ENCODE data around the gene LCP2.

The LCP2 gene

DNA sequence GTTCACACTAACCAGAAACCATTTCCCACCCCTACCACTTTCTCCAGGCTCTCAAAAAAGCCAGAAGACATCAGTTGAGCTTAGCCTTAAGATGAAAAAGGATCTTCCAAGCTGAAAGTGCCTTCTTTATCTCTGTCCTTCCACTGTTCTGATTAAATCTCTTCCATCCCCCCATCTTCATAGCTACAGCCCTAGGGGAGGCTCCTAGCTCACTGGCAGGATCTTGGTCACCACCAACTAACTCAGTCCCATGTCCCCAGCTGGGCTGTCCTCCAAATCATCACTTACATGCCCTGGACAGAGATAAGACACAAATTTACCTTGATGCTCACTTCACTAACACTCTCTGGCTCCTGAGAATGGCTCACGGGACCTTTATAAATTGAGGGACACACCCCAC lies 14.3 kb downstream of the LCP2 start (continued):
- TF ChIP-seq, protein P1, sequence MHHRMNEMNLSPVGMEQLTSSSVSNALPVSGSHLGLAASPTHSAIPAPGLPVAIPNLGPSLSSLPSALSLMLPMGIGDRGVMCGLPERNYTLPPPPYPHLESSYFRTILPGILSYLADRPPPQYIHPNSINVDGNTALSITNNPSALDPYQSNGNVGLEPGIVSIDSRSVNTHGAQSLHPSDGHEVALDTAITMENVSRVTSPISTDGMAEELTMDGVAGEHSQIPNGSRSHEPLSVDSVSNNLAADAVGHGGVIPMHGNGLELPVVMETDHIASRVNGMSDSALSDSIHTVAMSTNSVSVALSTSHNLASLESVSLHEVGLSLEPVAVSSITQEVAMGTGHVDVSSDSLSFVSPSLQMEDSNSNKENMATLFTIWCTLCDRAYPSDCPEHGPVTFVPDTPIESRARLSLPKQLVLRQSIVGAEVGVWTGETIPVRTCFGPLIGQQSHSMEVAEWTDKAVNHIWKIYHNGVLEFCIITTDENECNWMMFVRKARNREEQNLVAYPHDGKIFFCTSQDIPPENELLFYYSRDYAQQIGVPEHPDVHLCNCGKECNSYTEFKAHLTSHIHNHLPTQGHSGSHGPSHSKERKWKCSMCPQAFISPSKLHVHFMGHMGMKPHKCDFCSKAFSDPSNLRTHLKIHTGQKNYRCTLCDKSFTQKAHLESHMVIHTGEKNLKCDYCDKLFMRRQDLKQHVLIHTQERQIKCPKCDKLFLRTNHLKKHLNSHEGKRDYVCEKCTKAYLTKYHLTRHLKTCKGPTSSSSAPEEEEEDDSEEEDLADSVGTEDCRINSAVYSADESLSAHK (tag by site-specific recombination; IDR thresholded peaks at IDR 0.05): no peak
- TF ChIP-seq ZNF10 (tag by site-specific recombination; IDR thresholded peaks at IDR 0.05) (no peak), ZBTB49 (tag by site-specific recombination; IDR thresholded peaks at IDR 0.05; ENCODE audit: low read depth) (no peak), MZF1 (tag by site-specific recombination; IDR thresholded peaks at IDR 0.05; ENCODE audit: borderline replicate concordance) (no peak)

GRCh38 chr5:170280011-170280493 lies 17.5 kb downstream of the LCP2 start:
- ChIA-PET CTCF (interaction anchor here (1.1 kb wide), 1 partner anchor 12 kb away, joined by 4 read pairs; no protein-coding TSS in a partner anchor), POLR2A (no interaction called here)
- no peaks in the 10 kb centered on the region for H3K4me1 ChIP-seq (ENCODE audit: control insufficient read depth, insufficient read depth, low read length)
- H3K36me3 ChIP-seq (ENCODE audit: control insufficient read depth in 2 of 2, insufficient read depth in 1 of 2, low read length in 2 of 2): no peaks in the 10 kb centered on the region
- no peak overlapping the region for H3K27ac ChIP-seq (ENCODE audit: extremely low read depth, low read depth, low read length)
- H3K4me3 ChIP-seq (ENCODE audit: low read depth, low read length): no peak overlapping the region
- TF ChIP-seq ZIC2 (tag by site-specific recombination; IDR thresholded peaks at IDR 0.05): peak; percentile 76
- TF ChIP-seq GLIS1 (tag by site-specific recombination; IDR thresholded peaks at IDR 0.05): peak; percentile 61
- no peak for TF ChIP-seq ZFP3 (tag by site-specific recombination; IDR thresholded peaks at IDR 0.05; ENCODE audit: low read depth)
- no peaks in the 10 kb centered on the region for H3K9me3 ChIP-seq (ENCODE audit: control insufficient read depth, insufficient read depth, low read depth, low read length)

DNA sequence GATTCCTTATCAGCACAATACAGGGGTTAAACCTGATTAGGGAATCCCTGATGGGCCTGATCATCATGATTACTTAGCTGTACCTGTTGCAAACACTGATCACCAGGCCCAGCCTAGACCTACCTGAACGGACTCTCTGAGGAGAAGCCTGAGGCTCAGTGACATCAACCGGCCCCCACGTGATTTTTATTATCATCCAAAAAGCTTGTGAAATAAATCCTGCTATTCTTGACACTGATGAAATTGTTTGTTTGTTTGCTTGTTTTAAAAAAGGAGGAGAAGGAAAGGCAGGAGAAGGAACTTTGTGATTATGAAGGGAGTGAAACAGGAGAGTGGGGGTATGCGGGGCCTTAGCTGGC lies 18.1 kb downstream of the LCP2 start:
- no peak overlapping the region for H3K27ac ChIP-seq (ENCODE audit: extremely low read depth, low read depth, low read length)
- no peak overlapping the region for H3K4me3 ChIP-seq (ENCODE audit: low read depth, low read length)
- H3K4me1 ChIP-seq (ENCODE audit: control insufficient read depth, insufficient read depth, low read length): no peaks in the 10 kb centered on the region
- TF ChIP-seq ZNF514 (tag by site-specific recombination; IDR thresholded peaks at IDR 0.05): no peak
- no peak for TF ChIP-seq ZNF843 (tag by site-specific recombination; IDR thresholded peaks at IDR 0.05)
- 0 out of 2 replicates have a peak, but pooled peaks have one; percentile 45 for TF ChIP-seq SCRT2 (tag by site-specific recombination; IDR thresholded peaks at IDR 0.05)
- TF ChIP-seq, protein P2, sequence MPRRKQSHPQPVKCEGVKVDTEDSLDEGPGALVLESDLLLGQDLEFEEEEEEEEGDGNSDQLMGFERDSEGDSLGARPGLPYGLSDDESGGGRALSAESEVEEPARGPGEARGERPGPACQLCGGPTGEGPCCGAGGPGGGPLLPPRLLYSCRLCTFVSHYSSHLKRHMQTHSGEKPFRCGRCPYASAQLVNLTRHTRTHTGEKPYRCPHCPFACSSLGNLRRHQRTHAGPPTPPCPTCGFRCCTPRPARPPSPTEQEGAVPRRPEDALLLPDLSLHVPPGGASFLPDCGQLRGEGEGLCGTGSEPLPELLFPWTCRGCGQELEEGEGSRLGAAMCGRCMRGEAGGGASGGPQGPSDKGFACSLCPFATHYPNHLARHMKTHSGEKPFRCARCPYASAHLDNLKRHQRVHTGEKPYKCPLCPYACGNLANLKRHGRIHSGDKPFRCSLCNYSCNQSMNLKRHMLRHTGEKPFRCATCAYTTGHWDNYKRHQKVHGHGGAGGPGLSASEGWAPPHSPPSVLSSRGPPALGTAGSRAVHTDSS (tag by site-specific recombination; IDR thresholded peaks at IDR 0.05): no peak
- no peak for TF ChIP-seq ZNF223 (tag by site-specific recombination; IDR thresholded peaks at IDR 0.05)
- no peak for TF ChIP-seq MYNN (tag by site-specific recombination; IDR thresholded peaks at IDR 0.05; ENCODE audit: borderline replicate concordance)
- no peak for TF ChIP-seq ZNF530 (tag by site-specific recombination; IDR thresholded peaks at IDR 0.05; ENCODE audit: low read depth)
- no peaks in the 10 kb centered on the region for H3K9me3 ChIP-seq (ENCODE audit: control insufficient read depth, insufficient read depth, low read depth, low read length)
- ChIA-PET POLR2A (no interaction called here), CTCF (interaction anchor here (1.1 kb wide), 1 partner anchor 13 kb away, joined by 4 read pairs; no protein-coding TSS in a partner anchor)
- H3K36me3 ChIP-seq (ENCODE audit: control insufficient read depth in 2 of 2, insufficient read depth in 1 of 2, low read length in 2 of 2): no peaks in the 10 kb centered on the region
